Stimulated activated CD8-positive, alpha-beta memory T cell treated with anti-CD3 and anti-CD28 coated beads, Interleukin-7, amount 100 ng/mL, for 4 hours (primary cell): ENCODE results near the gene IQSEC1.

ENCODE experiments used
- DNase-seq, 2 donors: peaks; one replicate each; pipeline ENCODE4 v3.0.0-alpha.2; 2020; ENCODE audit warnings: low read depth in 2 of 2

The IQSEC1 gene

DNA sequence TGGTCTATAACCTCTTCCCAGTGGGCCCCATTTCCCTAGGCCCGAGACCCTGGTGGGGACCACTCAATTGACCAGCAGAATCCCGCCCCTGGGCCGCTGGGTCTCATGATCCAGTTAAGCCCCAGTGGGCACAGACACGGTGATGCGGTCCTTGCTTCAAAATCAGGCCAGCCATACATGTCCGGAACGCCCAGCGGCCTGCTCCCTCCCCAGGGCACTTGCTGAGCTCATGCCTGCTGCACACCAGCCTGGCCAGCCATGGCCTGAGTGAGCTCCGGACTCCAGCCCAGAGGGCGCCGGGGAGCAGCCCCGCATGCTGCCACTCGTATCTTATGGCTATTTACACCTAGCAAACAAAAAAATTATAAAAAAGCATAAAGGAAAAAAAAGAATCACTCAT, 34.4 kb upstream of the IQSEC1 start:
- DNase-seq = no peak

DNA sequence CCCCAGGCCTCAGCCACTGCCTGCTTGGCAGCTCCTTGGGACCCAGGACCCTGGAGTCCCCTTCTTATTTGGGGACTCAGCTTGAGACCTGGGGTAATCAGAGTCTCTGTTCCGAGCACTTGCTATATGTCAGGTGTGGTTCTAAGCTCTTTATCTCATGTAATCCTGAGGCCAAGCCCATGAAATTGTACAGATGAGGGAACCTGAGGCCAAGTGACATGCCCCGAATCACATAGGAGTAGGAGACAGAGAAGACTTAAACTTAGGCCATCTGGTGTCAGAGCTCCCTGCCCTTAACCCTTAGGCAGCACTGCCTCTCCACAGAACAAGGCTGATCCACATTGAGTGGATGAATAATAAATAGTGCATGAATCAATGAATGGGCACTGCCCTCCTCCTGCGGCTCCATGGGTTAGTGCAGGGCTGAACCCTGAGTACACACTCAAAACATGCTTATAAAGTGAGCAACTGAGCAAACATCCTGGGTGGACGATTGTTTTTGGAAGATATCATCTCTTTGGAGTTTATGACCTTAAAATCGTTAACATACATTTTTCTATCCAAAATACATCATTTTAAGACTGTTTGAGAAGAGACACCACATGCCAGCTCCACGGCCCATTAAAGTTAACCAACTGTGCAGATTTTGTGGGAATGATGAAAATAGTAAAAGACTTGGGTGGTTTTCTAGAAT, 33.2 kb upstream of the IQSEC1 start:
- no peak for DNase-seq

DNA sequence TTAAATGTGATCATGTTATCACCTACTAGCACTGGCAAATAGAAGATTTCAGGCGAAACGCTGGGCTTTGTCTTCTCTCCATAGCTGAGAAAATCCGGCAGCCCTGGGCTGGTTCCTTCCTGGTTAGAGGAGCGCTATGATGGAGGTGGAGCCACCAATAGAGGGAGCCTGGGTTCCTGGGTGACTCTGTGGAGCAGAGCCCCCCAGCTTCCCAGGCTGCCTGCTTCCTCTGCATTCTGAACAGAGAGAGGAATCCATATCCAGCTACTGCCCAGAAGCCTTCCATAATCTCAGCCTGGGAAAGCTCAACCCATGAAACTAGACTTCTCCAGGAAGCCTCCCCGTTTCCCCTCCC, 32.6 kb upstream of the IQSEC1 start:
- DNase-seq = no peak

DNA sequence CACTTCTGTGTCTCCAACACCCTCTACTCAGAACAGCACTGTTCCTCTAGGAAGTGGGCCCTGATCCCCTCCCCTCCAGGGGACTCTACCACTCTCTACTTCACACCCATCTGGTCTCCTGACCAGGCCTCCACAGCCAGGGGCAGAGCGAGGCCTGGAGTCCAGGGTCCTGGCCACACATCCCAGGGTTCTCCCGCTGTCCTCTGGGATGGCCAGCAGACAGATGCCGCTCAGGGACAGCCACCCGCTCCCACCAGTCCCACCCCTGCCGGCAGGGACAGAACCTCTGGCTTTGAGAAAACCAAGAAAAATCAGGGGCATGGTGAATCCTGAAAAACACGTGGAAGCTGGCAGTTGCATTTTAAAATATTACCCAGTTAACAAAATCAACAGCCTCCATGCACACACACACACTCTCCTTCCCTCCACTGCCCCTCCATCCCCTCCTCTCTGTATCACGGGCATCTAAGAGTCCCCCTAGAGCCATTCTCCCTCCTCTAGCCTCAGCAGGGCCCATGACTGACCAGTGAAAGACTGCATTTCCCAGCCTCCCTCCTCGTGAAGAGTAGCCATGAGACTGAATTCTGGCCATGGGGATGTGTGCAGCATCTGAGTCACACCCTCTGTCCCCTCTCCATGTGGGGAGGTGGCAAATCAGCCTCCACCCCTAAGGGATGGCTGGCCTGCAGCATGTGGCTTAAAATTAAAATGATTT, 32.1 kb upstream of the IQSEC1 start:
- DNase-seq = no peak

DNA sequence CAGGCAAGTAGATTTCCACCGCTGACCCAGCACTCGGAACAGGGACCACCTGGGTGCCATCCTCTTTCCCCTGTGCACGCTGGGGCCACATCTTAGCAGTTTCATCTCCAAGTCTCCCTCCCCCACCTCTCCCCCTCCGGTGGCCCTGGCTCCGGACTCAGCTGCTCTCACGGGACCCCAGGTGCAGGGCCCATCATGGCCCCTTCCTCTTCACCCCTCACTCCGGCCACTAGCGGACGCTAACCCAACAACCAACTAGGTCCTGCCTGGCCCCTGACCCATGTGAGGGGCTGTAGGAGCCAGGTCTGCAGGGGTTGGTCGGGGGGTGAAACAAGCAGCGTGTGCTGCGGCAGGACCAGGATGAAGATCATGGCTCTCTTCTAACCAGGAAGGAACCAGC, 31.3 kb upstream of the IQSEC1 start:
- DNase-seq = no peak

DNA sequence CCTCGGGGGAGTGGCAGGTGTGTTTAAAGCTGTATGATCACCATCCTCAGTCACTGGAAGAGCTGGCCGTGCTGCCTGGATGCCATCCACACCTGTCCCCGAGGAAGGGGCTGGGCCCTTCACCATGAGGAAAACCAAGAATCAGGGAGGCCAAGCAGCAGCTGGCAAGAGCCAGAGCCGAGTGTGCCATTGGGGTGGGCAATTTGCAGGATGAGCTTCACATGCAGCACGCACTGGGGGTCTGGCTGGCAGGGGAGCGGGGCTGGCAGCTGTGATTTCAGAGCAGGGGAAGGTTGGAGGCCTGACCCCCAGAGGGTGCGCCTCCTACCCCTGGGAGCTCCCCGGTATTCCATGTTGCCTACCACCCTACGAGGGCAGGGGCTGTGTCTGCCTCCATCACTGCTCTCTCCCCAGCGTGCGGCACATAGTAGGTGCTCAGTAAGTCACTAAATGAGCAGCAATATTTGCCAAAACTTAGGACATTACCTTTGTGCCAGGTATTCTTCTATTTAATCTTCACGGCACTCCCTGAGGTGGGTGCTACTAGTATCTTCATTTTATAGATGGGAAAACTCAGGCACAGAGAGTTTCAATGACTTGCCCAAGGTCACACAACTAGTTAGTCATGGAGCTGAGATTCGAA, 30.3 kb upstream of the IQSEC1 start:
- DNase-seq = no peak

DNA sequence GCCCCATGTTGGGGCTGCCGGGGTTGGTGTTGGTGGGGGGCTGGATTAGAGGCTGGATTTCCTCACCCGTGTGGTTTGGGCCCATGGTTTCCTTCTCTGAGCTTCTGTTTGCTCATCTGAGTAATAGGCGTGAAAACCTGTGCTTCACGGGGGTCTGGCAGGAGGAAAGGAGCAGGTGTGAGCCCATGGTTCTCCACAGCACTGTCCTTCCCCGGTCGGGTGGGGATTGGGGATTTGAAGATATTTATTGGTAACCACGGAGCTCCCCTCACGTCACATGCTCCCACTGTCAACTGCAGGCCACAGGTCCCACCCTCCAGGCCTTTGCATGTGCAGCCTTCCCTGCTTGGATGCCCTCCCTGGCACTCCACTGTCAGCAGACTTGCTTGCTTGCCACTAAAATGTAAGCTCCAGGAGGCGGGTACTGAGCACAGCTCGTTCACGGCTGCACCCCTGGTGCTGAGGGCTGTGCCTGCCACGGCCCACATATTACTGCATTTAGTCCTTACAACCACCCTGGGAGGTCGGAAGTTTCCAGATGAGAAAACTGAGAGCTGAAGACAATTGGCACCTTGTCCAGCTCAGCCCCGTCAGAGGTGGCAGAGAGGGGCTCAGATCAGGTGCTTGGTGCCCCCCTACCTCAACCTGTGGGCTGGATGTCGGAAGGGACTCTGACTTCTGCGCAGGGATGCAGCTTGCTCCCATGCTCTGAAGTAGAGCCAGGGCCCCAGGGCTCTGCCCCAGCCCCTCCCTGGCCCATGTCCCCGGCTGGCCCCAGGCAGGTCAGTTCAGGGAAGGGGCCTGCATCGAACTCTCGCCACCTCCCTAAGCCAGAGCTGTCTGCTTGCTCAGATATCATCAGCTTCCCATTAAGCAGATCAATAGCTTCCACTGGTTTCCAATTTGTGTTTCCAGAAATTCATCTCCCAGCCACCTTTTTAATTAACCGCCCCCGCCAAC, 29.4 kb upstream of the IQSEC1 start:
- no peak for DNase-seq

DNA sequence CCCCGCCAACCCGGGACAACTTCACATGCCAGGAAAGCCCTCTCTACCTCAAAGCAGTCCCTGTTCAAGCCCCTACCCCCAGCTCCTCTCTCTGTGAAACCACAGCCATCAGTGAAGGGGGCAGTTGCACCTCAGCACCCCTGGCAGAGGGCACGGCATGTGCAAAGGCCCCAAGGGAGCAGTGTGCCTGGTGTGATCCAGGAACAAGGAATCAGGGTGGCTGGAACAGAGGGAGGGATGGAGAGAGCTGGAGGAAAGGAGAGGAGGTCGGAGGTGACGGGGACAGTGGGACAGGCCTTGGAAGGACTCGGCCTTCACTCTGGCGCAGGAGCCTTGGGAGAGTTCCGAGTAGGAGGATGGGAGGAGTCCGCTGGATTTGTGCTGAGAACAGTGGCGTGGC, 26.5 kb upstream of the IQSEC1 start:
- no peak for DNase-seq

DNA sequence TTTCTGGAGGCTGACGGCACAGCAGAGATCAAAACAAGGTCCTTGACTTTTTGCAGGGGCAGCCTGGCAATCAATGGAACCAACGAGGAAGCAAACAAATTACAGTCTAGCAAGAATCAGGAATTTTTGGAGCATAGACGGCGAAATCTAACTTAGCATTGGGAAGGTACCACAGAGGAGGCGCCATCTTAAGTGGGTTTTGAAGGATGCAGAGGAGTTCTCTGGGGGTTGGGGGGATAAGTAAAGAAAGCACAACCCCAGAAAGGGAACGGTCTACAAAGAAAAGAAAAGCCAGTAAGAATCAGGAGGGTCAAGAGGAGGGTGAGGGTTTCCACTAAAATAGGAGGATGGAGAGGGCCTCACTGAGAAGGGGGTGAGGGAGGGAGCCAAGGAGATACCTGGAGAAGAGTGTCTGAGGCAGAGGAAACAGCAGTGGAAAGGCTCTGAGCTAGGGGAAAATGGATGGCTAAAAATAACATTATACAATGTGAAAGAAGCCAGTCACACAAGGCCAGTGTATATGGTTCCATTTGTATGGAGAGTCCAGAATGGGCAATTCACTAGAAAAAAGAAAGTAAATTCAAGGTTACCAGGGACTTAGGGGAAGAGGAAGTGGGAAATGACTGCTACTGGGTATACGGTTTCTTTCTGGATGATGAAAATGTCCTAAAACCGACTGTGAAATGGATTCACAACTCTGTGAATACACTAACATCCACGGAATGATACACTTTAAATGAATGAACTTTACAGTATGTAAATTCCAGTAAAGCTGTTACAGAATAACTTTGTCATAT, 25.2 kb upstream of the IQSEC1 start:
- no peak for DNase-seq

DNA sequence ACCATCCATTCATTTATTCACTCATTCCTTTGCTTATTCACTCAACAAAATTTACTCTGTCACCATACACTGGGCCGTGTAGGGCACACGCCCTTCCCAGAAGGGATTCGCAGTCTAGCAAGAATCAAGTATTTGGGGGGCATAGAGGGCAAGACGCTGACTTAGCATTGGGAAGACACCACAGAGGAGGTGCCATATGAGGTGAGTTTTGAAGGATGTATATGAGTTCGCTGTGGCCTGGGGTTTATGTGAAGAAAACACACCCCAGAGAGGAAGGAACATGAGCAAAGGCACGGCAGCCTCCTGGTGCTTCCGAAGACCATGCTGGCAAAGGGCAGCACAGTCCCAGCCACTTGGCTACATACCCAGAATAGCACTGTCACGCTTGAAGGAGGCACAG, 23.1 kb upstream of the IQSEC1 start:
- no peak for DNase-seq

DNA sequence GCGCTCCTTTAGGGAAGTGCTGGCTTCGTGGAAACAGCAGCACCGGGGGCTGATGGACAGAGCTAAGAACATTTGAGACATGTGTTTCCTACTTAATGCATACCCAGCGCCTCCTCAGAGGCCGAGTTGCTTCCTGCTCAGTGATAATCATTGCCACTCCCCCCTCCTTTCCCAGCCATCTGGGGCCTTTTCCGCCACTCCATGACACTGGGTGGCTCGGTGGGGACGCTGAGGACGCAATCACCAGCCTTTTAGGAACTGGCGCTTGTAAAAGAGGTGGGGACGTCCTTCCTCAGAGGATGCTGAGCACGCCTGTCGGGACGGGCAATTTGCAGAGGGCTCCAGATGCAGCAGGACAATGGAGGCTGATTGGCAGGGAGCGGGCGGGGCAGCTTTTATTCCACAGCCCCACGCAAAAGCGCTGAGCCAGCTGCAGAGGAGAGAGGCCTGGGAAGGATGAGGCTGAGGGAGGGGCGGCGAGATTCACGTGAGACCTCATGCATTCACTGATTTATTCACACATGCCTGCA, 22.2 kb upstream of the IQSEC1 start:
- no peak for DNase-seq

DNA sequence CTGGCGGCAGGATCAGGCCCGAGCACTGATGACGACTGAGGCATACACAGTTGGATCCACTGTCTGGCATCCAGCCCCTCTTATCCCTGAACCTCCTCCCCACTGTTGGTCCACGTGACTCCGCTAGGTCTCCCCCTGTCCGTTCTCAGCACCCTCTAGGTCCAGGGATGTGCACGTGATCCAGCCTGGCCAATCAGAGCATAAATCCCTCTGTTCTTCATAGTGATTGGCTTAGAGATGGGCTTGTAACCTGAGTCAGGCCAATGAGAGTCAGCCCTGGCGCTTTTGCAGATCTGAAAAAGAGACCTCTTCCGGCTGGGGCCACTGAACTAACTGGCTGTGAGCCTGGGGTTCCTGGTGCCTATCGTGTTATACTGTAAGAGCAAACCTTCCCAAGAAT, 20.5 kb upstream of the IQSEC1 start:
- DNase-seq = no peak

DNA sequence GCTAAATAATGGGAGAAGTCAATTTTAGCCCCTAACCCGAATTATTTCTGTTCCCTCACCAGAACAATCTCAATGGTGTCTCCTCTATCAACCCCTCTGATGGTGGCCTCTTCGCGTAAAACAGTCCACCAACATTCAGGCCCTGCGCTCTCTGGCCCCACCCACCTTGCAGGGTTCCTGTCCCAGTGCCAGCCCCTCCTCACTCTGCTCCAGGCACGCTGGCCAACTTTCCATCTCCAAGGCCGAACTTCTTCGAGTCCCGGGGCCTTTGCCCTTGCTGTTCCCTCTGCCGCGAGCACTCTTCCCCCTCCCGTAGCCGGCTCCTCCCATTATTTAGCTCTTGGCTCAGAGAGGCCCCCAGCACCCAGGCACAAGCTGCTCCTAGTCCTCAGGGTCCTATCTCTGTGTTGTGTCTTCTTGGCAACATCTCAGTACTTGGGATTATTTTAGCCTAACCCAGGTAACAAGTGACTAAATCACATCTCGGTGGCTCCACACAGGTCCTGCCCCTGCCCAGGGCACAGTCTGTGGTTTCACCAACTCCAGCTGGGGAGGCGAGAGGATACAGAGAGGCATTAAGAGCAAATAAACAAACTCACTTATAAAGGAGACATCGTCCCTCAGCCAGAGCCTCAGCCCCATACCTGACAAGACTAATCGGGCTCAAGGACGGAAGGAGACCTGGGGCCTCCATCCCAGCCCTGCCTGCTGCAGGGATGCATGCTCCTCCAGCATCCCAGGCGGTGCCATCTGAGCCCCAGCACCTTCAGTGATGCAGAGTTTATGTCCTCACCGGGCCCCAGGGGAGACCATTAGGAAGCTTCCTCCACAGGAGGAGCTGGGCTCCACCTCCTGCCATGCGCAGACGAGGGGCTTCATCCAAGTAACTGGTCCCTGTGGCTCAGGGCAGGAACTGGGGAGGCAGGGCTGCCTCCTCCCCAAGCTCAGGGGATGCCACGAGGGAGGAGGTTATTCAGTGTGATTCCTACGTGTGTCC, 19.7 kb upstream of the IQSEC1 start:
- no peak for DNase-seq

DNA sequence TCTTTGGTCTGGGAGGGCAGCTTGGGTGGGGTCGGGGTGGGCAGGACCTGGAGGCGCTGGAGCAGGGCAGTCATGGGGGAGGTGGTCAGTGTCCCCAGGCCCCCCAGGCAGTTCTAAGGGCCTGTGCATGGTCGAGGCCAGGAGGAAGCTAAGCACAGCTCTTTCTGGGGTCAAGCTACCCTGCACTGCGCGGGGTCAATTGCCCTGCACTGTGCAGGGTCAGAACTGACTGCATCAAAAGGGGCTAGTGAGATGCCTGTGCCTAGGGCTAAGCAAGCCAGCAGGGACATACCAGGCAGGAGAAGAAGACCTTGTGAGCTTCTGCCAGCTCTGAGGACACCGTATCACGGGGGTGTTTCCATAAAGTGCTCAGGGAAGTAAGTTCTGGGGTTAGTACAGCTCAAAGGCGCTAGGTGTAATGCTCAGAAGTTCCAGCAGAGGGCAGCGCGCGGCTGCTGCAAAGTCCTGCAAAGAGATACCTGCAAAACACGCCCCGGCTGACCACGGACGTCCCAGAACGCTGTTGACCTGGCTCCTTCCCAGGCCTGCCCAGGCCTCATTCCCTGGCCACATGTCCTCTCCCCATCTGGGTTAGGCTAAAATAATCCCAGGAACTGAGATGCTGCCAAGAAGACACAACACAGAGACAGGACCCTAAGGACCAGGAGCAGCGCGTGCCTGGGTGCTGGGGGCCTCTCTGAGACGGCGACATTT, 18.8 kb upstream of the IQSEC1 start:
- peak; percentile 57 to 61 for DNase-seq

DNA sequence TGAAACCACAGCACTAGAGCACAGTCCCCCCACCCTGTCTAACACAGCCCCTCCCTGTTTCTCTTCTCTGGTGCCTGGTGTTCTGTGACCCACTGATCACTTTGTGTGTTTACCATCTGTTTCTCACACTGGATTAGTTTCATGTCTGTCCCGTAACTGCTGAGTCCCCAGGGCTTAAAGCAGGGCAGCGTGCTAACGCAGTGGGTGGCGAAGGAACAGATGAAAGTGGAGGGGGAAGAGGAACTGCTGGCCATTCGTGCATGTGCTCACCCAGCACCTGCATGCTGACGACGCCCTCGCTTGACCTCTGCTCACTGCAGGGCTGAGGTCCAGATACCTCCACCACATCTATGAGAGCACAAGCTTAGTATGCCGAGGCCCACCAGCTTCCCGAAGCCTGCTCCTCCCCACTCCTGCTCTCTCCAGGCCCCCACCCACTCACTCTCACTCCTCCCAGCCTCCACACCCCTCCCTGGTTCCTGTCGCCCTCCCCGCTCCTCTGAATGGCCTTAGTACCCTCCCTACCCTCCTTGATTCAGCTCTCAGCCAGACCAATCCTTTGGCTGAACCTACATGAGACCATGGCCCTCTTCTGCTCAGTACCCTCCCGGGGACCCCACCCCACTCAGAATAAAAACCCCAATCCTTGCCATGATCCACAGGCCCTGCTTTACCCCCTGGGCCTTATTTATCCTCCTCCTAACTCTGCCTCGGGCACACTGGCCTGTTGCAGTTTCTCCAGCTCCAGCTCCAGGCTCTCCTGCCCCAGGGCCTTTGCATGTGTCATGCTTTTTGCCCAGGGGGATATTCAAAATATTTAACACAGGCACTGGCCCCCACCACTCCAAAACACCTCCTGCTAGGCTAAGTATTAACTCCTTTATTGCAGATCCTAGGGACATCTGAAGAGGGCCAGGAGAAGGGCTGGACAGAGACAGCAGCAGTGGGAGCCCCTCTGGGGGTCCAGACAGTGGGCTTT, 15.1 kb upstream of the IQSEC1 start:
- DNase-seq = no peak

DNA sequence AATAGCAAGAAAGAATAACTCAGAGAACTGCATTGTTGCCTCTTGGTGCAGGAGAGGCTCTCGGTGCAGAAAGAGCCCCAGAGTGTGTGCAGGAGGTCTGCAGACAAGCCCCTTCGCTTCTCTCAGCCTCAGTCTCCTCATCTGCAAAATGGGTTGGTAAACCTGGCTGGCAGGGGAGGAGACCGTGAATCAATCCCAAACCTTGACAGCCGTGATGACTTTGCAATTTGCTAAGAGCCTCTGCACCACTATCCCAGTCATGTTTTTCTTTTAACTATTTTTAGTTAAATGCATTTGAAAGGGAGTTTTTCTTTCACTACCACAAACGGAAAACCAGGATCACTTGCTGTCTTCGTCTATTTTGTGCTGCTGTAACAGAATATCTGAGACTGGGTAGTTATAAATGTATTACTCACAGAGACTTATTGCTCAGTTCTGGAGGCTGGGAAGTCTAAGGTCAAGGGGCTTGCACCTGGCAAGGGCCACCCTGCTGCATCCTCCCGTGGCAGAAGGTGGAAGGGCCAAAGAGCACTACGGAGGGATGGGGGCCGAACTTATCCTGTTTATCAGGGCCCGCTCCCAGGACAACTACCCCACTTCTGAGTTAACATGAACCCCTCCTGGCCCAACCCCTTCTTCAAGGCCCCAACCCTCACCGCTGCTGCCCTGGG, 14.2 kb upstream of the IQSEC1 start:
- DNase-seq = no peak

DNA sequence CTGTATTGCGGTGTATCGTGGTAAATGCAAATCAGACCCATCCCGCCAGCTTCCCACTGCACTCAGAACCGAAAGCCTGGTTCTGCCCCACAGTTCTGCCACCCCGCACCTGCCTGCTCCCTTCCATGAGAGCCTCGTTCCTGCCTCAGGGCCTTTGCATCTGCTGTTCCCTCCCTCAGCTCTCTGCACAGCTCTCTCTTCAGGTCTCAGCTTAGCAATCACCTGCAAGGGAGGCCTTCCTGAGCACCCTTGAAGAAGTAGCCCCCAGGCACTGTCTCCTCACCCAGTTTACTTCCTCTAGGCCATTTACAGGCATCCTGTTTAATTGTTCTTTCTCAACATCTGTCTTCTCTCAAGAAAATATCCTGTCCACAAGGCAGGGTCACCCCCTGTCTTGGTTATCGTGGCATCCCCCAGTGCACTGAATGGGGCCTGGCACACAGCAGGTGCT, 13.3 kb upstream of the IQSEC1 start:
- DNase-seq = no peak
